Tibial nerve (tissue), 4 donors: Measurements from ENCODE around the gene CEP95.

Experiments used
- CTCF ChIP-seq, 5 experiments: fragments of 200-600 bp in 3 of 5; fragments of 450-650 bp in 2 of 5; sonication (generic) in 3 of 5; IDR thresholded peaks; one replicate each; pipeline ENCODE4 v1.5.1; 2016 to 2019; ENCODE audit warnings: antibody characterized with exemption in 5 of 5, mild to moderate bottlenecking in 3 of 5, moderate library complexity in 2 of 5
- EP300 ChIP-seq, 2 donors: sonication (generic); formaldehyde crosslinking; IDR thresholded peaks; one replicate each; pipeline ENCODE4 v1.6.1; 2017; ENCODE audit warnings: antibody characterized with exemption in 2 of 2, mild to moderate bottlenecking in 1 of 2
- POLR2A ChIP-seq, 2 donors: fragments of 450-650 bp; IDR thresholded peaks; one replicate each; pipeline ENCODE4 v1.6.1; 2017; ENCODE audit warnings: antibody characterized with exemption in 2 of 2, mild to moderate bottlenecking in 2 of 2, moderate library complexity in 2 of 2

GRCh38 chr17:64535357-64535756 lies 28.6 kb downstream of the CEP95 start:
- no peak for TF ChIP-seq CTCF (IDR thresholded peaks at IDR 0.05)
- TF ChIP-seq POLR2A (IDR thresholded peaks at IDR 0.05) = no peak
- no peak for TF ChIP-seq EP300 (IDR thresholded peaks at IDR 0.05)
